Stimulated activated CD8-positive, alpha-beta memory T cell treated with anti-CD3 and anti-CD28 coated beads, Interleukin-2, amount 100 ng/mL, for 1 hour (primary cell): ENCODE measurements around the gene RAPGEF1.

Source experiments
- DNase-seq, 2 donors: peaks; one replicate each; pipeline ENCODE4 v3.0.0-alpha.2; 2020; ENCODE audit warnings: low read depth in 2 of 2

RAPGEF1 gene

DNA sequence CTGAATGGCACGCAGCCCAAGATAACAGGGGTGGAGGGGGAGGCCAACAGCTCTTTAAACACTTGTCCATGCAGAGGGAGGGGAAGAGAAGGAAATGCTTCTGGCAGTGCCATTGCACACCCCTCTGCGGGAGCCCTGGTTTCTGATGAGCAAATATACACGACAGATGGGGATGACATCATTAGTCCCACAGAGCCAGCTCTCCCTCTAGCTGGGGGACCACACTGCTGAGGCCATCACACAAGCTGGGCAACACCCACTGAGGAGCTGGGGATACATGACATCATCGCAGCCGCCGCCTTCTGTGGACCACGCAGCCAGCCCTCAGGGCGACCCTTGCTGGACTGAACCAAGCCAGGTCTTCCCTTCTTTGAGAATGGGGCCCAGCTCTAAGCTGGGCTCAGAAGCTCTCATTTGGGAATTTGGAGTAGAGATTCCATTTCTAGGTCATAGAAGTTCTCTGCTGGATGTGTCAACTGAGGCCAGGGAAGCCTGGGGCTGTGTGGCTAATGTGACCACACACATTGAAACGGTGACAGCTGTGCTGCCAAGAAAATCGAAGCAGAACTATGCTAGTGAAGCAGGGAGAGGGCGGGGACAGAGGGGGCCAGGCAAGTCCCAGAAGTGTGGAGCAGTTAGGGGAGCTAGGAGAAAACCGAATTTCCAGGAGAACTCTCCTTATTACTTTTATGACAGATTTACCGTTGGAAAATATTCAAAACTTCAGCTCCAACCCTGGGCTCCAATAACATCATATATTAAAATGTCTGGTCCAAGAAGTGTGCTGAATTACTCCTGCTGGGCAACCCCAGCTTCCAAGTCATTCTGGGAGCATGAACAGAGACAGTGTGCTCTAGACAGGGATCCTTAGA lies 115.0 kb downstream of the RAPGEF1 start:
- no peak for DNase-seq

DNA sequence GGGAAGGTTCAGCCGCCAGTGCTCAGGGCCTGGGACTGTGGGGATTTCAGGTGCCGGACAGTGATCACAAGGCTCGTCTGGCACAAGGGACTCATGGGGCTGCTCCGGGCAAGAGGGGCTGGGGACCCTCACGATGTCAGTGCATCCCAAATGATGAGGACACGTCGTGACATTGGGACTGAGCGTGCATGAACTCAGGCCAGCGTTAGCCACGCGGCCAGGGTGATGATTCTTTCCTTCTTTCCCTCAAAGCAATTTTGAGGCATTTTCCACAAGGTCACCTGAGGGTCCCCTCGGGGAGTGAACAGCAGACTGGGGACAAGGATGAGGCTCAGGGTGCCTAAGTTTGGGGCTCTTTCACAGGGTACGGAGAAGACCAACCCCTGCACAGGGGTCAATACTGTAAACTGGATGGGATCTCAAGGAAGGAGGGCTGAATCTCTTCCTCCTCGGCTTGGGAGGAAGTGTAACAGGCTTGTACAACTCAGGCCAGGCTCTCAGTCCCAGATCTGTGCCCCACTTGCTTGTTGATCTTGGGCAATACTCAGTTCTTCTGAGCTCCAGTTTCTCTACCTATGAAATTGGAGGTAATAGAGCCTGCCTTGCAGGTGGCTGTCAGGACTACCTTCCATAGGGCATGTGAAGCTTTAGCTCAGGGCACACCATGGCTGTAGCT lies 116.1 kb downstream of the RAPGEF1 start:
- DNase-seq, result no peak

DNA sequence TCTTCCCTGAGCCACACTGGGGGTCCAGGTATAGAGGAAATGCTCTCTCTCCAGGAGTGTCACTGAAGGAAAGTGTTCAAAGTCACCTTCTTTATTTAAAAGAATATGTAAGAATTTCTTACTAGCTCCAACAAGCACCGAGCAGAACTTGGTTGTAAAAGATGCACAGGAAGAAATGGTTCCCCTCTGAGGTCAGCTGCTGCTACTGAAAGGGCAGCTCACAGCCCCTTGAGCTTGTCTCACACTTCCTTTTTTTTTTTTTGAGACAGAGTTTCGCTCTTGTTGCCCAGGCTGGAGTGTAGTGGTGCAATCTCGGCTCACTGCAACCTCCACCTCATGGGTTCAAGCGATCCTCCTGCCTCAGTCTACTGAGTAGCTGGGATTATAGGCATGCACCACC lies 117.4 kb downstream of the RAPGEF1 start:
- DNase-seq, result no peak

DNA sequence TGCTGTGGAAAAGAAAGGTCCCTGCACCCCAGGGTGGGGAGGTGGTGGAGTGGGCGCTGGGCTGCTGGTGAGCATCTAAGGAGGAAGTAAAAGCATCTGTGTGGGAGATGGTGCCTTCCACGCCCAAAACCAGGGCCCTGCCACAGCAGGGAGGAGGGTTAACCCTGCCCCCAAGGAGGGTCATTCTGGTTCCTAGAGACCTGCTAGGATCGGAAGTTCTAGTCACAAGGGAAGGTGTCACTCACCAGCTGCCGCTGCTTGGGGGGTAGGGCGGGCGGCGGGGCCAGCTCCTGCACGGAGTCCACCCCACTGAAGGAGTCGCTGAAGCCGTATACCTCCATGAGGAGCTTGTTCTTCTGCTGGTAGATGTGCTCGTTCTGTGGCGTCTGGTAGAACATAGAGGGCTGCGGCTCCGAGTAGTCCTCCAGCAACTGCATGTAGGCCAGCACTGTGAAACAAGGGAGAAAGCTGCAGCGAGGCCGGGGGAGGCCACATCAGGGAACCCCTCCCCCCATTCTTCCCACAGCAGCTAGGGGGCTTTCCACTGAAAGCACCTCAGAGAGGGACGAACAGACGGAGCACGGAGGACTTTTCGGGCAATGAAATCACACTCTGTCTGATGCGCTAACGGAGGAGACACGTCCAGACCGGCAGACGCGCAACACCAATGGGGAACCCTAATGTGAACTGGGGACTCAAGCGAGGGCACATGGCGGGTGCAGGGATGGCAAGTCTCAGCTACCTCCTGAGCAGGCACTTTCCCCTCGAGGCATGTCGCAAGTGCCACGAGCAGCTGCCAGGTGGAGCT lies 118.1 kb downstream of the RAPGEF1 start:
- no peak for DNase-seq

DNA sequence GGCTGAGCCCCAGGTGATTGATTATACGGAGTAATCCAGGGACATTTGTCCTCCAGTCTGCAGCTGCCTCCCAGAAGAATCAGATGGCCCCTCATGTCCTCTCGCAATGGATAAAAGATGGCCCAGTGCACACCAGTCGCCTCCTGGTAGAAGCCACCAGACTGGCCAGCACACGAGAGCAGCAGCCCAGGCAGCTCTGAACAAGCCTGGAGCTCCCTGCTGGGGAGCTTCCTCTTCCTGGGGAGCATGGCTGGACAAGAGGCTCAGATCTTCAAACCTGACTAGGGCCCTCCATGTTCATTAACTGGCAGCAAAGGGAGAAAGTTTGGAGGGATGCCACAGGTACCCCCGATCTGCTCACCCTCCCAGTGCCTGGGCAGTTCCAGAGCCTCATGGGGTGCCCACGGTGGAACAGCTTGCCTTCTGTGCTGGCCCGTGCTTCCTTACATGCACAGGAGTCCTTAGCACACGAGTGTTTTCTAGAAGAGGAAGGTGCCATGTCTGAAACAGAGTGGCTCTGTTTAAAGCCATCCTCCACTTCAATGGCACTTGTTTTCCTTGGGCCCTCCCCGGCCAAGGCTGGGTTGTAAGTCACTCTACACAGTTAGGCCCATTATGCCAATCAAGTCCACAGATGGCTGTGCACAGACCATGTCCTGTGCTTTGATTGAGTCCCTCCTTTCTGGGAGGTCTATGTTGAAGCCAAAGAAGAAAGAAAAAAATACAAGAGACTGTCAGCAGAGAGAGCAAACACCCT lies 118.9 kb downstream of the RAPGEF1 start:
- DNase-seq, result no peak

DNA sequence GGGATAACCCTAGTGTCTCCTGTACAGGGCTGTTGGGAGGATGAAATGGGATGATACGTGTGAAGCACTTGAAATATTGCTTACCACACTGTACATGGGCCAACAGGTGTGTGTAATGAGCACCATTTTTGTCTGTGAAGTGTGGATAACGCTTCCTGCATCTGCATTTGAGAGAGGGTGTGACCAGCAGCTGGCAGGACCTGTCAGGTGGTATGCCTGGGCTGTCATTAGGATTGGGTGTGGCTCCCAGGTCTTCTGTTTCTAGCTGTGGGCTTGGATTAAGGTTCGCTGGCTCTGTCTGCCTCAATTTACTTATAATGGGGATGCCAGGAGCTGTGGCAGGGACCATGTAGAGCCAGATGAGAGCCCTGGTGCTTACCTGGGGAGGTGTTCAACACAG lies 120.2 kb downstream of the RAPGEF1 start:
- DNase-seq, result no peak

DNA sequence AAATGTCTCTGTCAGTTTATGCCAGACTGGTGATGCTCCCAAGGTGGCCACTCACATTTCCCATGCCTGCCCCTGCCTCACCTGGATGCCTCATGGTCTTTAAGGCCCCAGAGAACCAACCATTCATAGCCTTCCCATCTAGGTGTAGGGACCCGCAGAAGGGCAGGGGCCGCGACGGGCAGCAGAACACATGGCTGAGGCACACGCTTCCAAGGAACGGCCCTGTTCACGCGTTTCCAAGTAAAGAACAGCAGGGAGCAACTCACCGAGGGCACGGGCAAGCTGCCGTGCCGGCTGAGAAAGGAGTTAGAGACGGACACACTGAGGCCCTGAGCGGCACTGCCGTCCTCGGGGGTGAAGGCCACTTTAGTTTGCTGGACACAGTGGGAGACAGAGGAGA lies 121.1 kb downstream of the RAPGEF1 start:
- no peak for DNase-seq

DNA sequence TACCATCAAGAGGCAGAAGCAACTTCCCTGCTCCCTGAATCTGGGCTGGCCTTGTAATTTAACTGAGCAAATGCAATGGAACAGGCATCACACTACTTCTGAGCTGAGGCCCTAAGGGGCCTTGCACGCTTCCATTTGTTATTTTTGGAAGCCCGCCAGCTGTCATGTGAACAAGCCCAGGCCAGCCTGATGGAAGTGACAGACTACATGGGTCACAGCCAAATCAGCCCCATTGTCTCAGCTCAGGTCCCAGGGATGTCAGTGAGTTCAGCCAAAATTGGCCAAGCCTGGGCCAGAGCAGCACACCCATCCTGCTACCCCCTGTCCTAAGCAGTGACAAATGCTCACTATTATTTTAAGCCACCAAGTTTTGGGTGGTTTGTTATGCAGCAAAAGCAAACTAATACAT lies 121.8 kb downstream of the RAPGEF1 start:
- no peak for DNase-seq

DNA sequence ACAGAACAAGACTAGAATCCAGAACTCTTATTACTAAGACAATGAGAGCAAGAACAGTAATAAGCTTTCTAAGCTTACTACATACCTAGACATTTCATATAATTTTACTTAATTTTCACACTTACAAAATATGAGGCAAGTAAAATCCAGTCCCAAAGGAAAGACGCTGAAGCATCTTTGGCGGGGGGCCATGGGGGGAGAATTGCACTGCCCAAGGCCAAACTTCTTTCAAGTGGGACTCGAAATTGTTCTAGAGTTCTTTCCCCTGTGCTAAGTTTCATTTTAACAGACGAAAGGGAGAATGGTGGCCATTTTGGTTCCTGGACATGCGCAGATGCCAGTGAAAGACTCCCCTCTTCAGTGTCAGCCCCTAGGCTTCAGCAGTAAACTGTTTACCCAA lies 122.3 kb downstream of the RAPGEF1 start:
- no peak for DNase-seq

DNA sequence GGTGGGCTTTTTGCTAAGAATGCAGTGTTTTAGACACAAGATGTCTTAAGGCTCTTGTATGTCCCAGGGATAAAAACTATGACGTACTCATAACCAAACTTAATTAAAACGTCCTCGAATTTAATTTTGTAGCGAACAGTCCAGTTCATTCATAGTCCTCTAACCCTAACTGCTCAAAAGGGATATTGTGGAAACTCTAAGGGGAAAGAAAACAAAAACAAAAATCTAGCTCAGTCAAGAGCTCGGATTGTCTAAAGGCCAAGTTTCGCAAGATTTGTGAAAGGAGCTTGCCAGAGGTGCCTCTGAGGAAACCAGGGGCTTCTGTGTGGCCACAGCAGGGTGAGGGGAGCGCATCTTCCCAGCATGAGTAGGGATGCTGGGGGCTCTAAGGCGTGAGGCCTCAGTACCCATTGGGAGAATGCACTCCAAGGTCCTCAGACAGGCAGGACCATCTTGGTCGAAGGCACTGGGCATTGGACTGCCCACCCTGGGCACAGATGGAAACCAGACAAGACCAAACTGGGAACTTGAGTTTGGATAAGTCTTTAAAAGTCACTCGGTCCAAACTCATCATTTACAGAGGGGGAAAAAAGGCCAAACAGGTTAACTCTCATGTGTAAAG lies 122.8 kb downstream of the RAPGEF1 start:
- DNase-seq, result no peak

DNA sequence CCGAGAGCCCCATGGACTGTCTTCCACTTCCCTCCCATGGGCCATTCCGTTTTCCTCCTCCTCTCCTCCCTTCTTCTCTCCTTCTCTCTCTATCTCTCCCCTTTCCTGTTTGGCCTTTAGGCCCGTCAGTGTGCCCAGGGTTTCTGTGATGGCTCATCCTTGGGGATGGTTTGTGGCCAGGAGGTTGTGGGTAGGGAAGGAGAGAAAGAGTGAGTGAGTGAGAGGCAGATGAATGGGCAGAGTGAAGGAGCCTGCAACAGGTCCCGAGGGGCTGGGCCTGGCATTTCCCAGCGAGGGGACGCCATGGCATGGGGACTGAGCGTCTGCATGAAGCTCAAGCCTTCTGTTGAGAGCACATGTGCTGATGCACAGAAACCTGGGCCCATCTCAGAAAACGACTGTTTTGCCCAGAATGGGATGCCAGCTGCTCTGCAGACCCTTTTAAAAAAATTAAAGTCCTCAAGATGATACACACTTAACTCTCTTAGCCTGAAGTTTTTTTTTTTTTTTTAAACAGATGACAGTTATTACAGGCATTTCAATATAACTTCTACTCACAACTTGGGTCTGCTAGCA lies 125.4 kb downstream of the RAPGEF1 start:
- DNase-seq, result no peak

DNA sequence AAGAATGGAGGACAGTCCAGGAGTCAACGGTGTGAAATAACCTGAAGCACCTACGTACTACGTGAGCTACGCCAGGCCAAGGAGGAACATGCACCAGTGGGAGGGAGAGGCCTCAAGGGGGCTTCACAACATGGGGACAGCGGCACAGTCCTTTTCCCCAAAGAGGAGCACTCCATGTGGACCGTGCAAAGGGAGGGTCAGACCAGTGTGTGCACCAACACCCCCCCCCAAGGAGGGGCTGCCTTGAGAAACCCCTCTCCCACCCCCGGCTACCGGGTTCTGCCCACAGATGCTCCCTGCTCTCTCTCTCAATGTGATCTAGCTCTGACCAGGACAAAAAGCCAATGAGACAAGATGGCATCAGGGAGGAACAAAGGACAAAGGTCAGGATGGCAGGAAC lies 126.0 kb downstream of the RAPGEF1 start:
- DNase-seq, result no peak

DNA sequence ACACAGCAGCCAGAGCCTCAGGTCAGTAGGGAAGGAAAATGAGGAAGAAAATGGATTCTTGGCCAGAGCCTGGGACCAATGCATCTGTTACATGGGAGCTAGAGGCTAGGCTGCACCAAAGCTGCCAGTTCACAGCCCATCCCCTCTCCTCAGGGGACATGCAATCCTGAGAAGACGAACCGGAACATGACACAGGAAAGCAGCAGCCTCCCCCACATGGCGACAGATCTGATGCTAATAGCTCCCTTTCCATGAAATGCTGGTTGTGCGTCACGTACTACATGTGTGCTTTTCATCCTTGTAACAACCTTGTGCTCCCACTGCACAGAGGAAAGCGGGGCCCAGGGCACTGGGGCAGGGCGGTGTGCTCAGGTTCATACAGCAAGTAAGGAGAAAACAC lies 127.0 kb downstream of the RAPGEF1 start:
- DNase-seq, result no peak

DNA sequence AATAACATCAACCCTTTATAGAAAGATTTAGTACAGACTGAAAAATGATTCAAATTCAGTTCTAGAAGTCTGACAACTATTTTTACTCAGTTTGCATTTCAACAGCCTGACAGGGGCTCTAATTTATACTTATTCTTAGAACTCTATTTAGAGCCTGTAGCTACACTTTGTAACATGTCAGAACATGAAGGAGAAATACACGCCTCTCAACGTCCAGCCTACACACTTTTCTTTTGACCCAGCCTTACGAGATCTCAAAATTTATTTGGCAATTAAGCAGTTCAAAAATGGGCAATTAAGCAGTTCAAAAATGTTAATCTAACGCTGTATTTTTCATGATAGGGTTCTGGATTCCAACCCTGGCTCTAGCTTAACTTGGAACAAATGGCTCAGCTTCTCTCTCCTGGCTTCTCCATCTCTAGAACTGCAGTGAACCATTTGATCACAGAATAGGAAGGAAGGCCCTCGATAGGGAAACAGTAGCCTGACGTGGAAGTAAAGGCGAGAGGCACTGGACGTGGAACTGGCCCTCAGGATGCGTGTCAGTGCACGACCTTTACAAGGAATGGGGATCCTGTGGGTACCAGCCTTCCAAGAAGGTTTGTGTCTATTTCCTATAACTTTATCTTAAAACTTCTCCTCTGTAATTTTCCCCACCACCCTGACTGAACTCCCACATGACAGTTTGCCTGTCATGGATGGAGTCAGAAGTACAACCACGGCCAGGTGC lies 128.1 kb downstream of the RAPGEF1 start:
- DNase-seq, result no peak

DNA sequence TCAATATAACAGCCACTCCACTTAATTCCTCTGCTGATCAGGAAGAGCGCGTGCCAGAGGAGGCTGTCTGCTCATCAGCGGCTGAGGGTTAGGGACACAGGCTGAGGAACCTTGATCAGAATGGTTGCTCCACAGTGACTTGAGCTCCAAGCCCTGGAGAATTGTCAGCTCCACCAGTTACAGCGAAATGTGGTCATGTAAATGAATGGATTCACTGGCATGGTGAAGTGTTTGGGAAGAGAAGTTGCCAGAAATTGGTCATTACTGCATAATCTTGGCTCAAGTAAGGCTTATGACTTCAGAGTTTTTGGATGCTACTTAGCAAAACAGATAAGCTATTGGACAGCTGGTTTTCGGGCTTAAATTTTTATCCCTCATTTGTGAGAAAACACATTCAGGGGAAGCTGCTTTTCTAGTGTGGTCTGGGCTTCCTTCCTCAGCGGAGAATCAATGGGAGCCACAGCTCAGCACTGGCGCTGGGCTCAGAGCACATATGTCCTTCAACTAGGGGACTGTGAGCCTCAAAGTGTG lies 129.6 kb downstream of the RAPGEF1 start:
- no peak for DNase-seq

DNA sequence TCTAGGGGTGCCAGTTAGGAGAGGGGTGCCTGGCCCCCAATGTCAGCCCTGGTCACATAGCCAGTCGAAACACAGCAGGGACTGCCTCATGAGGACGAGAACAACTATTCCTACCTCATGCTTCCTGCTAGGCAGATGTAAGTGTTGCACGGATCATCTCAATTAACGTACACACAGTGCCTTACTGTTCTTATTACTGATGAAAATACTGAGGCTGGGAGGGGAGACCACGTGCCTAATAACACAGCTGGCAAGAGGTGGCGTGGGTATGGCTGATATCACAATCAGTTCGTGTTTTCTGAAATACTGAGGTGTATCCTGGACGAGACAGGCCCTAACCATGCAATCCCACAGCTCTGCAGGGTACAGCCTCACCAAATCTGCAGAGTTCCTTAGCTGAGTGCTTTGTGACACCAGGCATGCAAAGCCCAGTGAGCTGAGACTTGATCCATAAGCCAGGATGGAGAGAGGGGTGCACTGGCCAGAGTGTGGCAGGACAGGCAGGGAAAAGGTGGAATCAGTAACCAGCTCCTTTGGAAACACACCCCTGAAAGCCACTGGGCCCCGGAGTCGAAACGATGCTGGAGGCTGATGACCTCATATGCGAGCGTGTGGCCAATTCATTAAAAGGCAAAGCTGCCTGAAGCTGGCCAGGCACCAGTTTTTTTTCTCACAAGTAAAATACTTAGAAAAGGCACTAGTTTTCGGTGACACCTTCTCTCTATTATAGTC lies 130.6 kb downstream of the RAPGEF1 start:
- no peak for DNase-seq

DNA sequence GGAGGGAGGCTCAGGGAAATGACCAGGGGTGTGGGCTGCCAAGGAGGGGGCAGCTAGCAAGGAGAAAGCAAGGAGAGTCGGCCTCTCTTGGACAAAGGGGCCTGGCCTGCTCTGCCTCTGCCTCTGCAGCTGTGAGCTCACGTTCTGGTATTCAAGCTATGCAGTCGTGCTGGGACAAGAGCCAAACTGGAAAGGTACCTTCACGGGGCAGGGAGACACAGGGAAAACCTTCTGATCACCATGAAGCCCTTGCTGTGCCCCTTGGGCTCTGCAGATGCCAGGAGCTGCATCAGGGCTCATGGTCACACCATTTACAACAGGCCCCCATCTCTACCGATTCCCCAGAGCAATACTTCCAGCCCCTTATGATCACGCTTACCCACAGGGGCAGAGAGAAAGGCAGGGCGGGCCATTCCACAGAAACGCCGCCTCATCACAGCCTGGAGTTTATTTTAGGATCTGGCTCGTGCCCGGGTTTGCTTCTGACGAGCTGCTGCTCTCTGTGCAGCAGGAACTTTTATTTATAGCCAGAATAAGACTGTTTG lies 131.3 kb downstream of the RAPGEF1 start:
- no peak for DNase-seq

DNA sequence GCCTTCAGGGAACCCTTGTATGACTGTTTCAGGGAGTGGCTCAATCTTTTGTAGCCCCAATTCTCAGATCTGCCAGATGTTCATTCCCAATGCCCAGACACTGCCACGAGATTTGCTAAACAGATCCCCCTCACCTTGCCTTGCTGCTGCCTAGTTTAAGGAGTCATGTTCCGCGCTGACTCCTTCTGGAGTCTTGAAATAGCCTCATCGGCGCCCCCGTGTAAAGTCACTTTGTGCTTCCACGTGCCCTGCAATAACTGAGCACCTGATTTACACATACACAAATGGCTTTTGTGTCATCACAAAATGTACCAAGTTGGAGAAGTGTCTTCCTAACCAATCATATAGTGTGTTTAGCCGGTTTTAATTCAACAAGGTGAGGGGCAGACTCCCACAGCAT lies 132.3 kb downstream of the RAPGEF1 start:
- no peak for DNase-seq
